KMS-11 (cell line): ENCODE results near the gene GPSM3.
"Not testable (repeated sequence)": the region's sequence is repeated elsewhere in the genome, so short reads cannot be mapped to it uniquely, and the experiment has no call there.

Source experiments
- H2AFZ ChIP-seq: fragments of 200-600 bp; sonication (generic); 2 replicates; pipeline ENCODE4 v1.6.1; 2016; ENCODE audit warnings: antibody characterized with exemption, mixed run types, low read depth
- H3K27ac ChIP-seq: fragments of 200-600 bp; sonication (generic); 2 replicates; pipeline ENCODE4 v1.6.1; 2016; ENCODE audit warnings: mild to moderate bottlenecking, mixed run types
- H3K27me3 ChIP-seq: fragments of 200-600 bp; sonication (generic); 2 replicates; pipeline ENCODE4 v1.6.1; 2017; ENCODE audit warnings: mild to moderate bottlenecking, low read depth, mixed run types, moderate library complexity; ENCODE audit not compliant: insufficient read depth
- H3K36me3 ChIP-seq: fragments of 200-600 bp; sonication (generic); 2 replicates; pipeline ENCODE4 v1.6.1; 2017; ENCODE audit warnings: mild to moderate bottlenecking, mixed run types; ENCODE audit not compliant: insufficient read depth
- H3K4me1 ChIP-seq: fragments of 200-600 bp; sonication (generic); 2 replicates; pipeline ENCODE4 v1.6.1; 2016; ENCODE audit warnings: mild to moderate bottlenecking, low read depth, mixed run types; ENCODE audit not compliant: poor library complexity, severe bottlenecking
- H3K4me2 ChIP-seq: fragments of 200-600 bp; sonication (generic); 2 replicates; pipeline ENCODE4 v1.7.0; 2016; ENCODE audit warnings: mild to moderate bottlenecking, mixed run types
- H3K4me3 ChIP-seq: fragments of 200-600 bp; sonication (generic); IDR thresholded peaks from 2 replicates; pipeline ENCODE4 v1.6.1; 2017; ENCODE audit warnings: low read depth, low read length, mixed read lengths; ENCODE audit not compliant: insufficient read depth
- H3K79me2 ChIP-seq: fragments of 200-600 bp; sonication (generic); 2 replicates; pipeline ENCODE4 v1.6.1; 2016; ENCODE audit warnings: low read depth, mixed run types; ENCODE audit not compliant: insufficient read depth
- H3K9ac ChIP-seq: fragments of 200-600 bp; sonication (generic); 2 replicates; pipeline ENCODE4 v1.6.1; 2016; ENCODE audit warnings: mild to moderate bottlenecking, mixed run types
- H4K20me1 ChIP-seq: fragments of 200-600 bp; sonication (generic); 2 replicates; pipeline ENCODE4 v1.6.1; 2016; ENCODE audit warnings: mild to moderate bottlenecking, mixed run types; ENCODE audit not compliant: insufficient read depth
- CTCF ChIP-seq: fragments of 200-600 bp; sonication (generic); conservative IDR thresholded peaks from 2 replicates; pipeline ENCODE4 v1.6.1; 2017; ENCODE audit warnings: low read depth, mild to moderate bottlenecking, antibody characterized with exemption, low read length, moderate library complexity, mixed read lengths

Gene GPSM3

GRCh38 chr6:32189069-32189741 is 3.2 kb downstream of the GPSM3 start:
- H3K4me3 ChIP-seq: no peak overlapping the region
- H3K4me1 ChIP-seq: peaks cover 42% of the 10 kb centered on the region
- H4K20me1 ChIP-seq: no peaks in the 10 kb centered on the region
- H3K79me2 ChIP-seq: peaks cover 11% of the 10 kb centered on the region
- H3K4me2 ChIP-seq: peak overlapping the region; percentile 88
- TF ChIP-seq CTCF: no peak
- H3K27ac ChIP-seq: peak overlapping the region; percentile 69
- H3K9ac ChIP-seq: peak overlapping the region; percentile 73
- no peaks in the 10 kb centered on the region for H3K36me3 ChIP-seq
- H2AFZ ChIP-seq: no peak overlapping the region
- no peaks in the 10 kb centered on the region for H3K27me3 ChIP-seq

GRCh38 chr6:32188381-32189068 is 3.9 kb downstream of the GPSM3 start:
- Histone ChIP-seq H4K20me1 (no peaks in the 10 kb centered on the region), H3K27ac (no peak overlapping the region), H2AFZ (no peak overlapping the region), H3K36me3 (no peaks in the 10 kb centered on the region), H3K4me2 (peak overlapping the region; percentile 88), H3K4me3 (no peak overlapping the region), H3K27me3 (no peaks in the 10 kb centered on the region), H3K9ac (peak overlapping the region; percentile 73; the same call in 1 of the 2 replicates), H3K79me2 (peaks cover 11% of the 10 kb centered on the region), H3K4me1 (peaks cover 36% of the 10 kb centered on the region)
- TF ChIP-seq CTCF: no peak

GRCh38 chr6:32187725-32188380 is 4.6 kb downstream of the GPSM3 start:
- not testable (repeated sequence) for H3K27ac ChIP-seq, H3K9ac ChIP-seq, H3K4me3 ChIP-seq, H4K20me1 ChIP-seq, H3K27me3 ChIP-seq, H3K4me2 ChIP-seq, H3K36me3 ChIP-seq, H2AFZ ChIP-seq
- peaks cover 11% of the 10 kb centered on the region for H3K79me2 ChIP-seq
- peaks cover 30% of the 10 kb centered on the region for H3K4me1 ChIP-seq

GRCh38 chr6:32187009-32187709 is 5.3 kb downstream of the GPSM3 start:
- Histone ChIP-seq H4K20me1 (no peaks in the 10 kb centered on the region), H3K4me2 (no peak overlapping the region), H3K36me3 (no peaks in the 10 kb centered on the region), H3K79me2 (peaks cover 11% of the 10 kb centered on the region), H3K27ac (no peak overlapping the region), H3K27me3 (no peaks in the 10 kb centered on the region), H3K4me3 (no peak overlapping the region), H3K4me1 (peaks cover 23% of the 10 kb centered on the region), H2AFZ (no peak overlapping the region), H3K9ac (no peak overlapping the region)
- TF ChIP-seq CTCF: no peak

GRCh38 chr6:32186151-32186840 is 6.1 kb downstream of the GPSM3 start:
- not testable (repeated sequence) for H3K4me2 ChIP-seq, H3K9ac ChIP-seq, H3K4me3 ChIP-seq, H3K36me3 ChIP-seq, H4K20me1 ChIP-seq, H2AFZ ChIP-seq, H3K27ac ChIP-seq, H3K27me3 ChIP-seq
- peaks cover 15% of the 10 kb centered on the region for H3K4me1 ChIP-seq
- peaks cover 11% of the 10 kb centered on the region for H3K79me2 ChIP-seq

- not testable (repeated sequence) for H3K4me3 ChIP-seq, H3K27ac ChIP-seq, H3K4me1 ChIP-seq, H3K4me2 ChIP-seq, H4K20me1 ChIP-seq, H2AFZ ChIP-seq, H3K27me3 ChIP-seq, H3K36me3 ChIP-seq, H3K9ac ChIP-seq
- H3K79me2 ChIP-seq: peaks cover 11% of the 10 kb centered on the region
Measured at GRCh38 chr6:32185681-32186131, 6.7 kb downstream of the GPSM3 start.
